Ramos (cell line): Measurements from ENCODE around the gene SYNGR4.

Experiments used
- in situ Hi-C: fragments of 300-500 bp; cut with MboI; formaldehyde crosslinking; loops from one replicate; pipeline ENCODE4 v1.14.3; 2022; ENCODE audit warnings: low sequenced_read_pairs; ENCODE audit not compliant: unreplicated experiment

The SYNGR4 gene

GRCh38 chr19:48340995-48341394, 23.2 kb upstream of the SYNGR4 start:
- in situ Hi-C loops, result no loop called here

- in situ Hi-C loops, result no loop called here
Observed at GRCh38 chr19:48341515-48342413, 22.4 kb upstream of the SYNGR4 start.

GRCh38 chr19:48342414-48342738, 21.8 kb upstream of the SYNGR4 start:
- in situ Hi-C loops, result no loop called here

- in situ Hi-C loops, result no loop called here
Observed at GRCh38 chr19:48342841-48343540, 21.2 kb upstream of the SYNGR4 start.

- in situ Hi-C loops, result no loop called here
Observed at GRCh38 chr19:48344892-48345291, 19.3 kb upstream of the SYNGR4 start.

GRCh38 chr19:48346191-48346590, 18.0 kb upstream of the SYNGR4 start:
- in situ Hi-C loops, result no loop called here

- in situ Hi-C loops, result no loop called here
Observed at GRCh38 chr19:48348045-48348444, 16.1 kb upstream of the SYNGR4 start.

GRCh38 chr19:48348737-48349136, 15.4 kb upstream of the SYNGR4 start:
- in situ Hi-C loops, result no loop called here

- in situ Hi-C loops, result no loop called here
Observed at GRCh38 chr19:48350856-48351255, 13.3 kb upstream of the SYNGR4 start.

GRCh38 chr19:48351341-48351752, 12.8 kb upstream of the SYNGR4 start:
- in situ Hi-C loops, result no loop called here

GRCh38 chr19:48353677-48354076, 10.5 kb upstream of the SYNGR4 start:
- in situ Hi-C loops, result no loop called here

GRCh38 chr19:48354332-48354992, 9.7 kb upstream of the SYNGR4 start:
- in situ Hi-C loops, result no loop called here

- in situ Hi-C loops, result no loop called here
Observed at GRCh38 chr19:48355365-48355954, 8.7 kb upstream of the SYNGR4 start.

GRCh38 chr19:48359123-48359522, 5.0 kb upstream of the SYNGR4 start:
- in situ Hi-C loops, result no loop called here

GRCh38 chr19:48361912-48362311, 2.3 kb upstream of the SYNGR4 start:
- in situ Hi-C loops, result no loop called here

- in situ Hi-C loops, result no loop called here
Observed at GRCh38 chr19:48362716-48363499, 1.3 kb upstream of the SYNGR4 start.

- in situ Hi-C loops, result no loop called here
Observed at GRCh38 chr19:48363500-48363809, 712 bp upstream of the SYNGR4 start.

- in situ Hi-C loops, result no loop called here
Observed at GRCh38 chr19:48364598-48365348, 606 bp downstream of the SYNGR4 start.

- in situ Hi-C loops, result no loop called here
Observed at GRCh38 chr19:48365602-48366001, 1.4 kb downstream of the SYNGR4 start.
